ENCODE data around the gene ASIC2.
"Not testable (repeated sequence)": the region's sequence is repeated elsewhere in the genome, so short reads cannot be mapped to it uniquely, and the experiment has no call there.

Gene ASIC2

GRCh38 chr17:32988481-32989101 lies 304.5 kb downstream of the ASIC2 start:
- Histone ChIP-seq H2AFZ (ENCODE audit: low read length, unreplicated experiment) (no peak overlapping the region), H3K4me1 (ENCODE audit: control insufficient read depth, insufficient read depth, low read length, unreplicated experiment) (no peaks in the 10 kb centered on the region), H3K27ac (ENCODE audit: low read depth, low read length) (no peak overlapping the region), H3K79me2 (ENCODE audit: control insufficient read depth, insufficient read depth, low read length, unreplicated experiment) (no peaks in the 10 kb centered on the region), H3K27me3 (ENCODE audit: insufficient read depth, low read length) (peaks cover 34% of the 10 kb centered on the region), H3K36me3 (ENCODE audit: insufficient read depth, low read length) (no peaks in the 10 kb centered on the region), H3K4me3 (ENCODE audit: low read depth, low read length) (no peak overlapping the region)

GRCh38 chr17:32987868-32988267 lies 305.2 kb downstream of the ASIC2 start:
- H3K27me3 ChIP-seq (ENCODE audit: insufficient read depth, low read length) = peaks cover 29% of the 10 kb centered on the region
- H3K4me1 ChIP-seq (ENCODE audit: control insufficient read depth, insufficient read depth, low read length, unreplicated experiment); H2AFZ ChIP-seq (ENCODE audit: low read length, unreplicated experiment); H3K36me3 ChIP-seq (ENCODE audit: insufficient read depth, low read length); H3K27ac ChIP-seq (ENCODE audit: low read depth, low read length); H3K4me3 ChIP-seq (ENCODE audit: low read depth, low read length); H3K79me2 ChIP-seq (ENCODE audit: control insufficient read depth, insufficient read depth, low read length, unreplicated experiment): not testable (repeated sequence)

- H3K79me2 ChIP-seq (ENCODE audit: control insufficient read depth, insufficient read depth, low read length, unreplicated experiment); H2AFZ ChIP-seq (ENCODE audit: low read length, unreplicated experiment); H3K27ac ChIP-seq (ENCODE audit: low read depth, low read length); H3K36me3 ChIP-seq (ENCODE audit: insufficient read depth, low read length); H3K4me3 ChIP-seq (ENCODE audit: low read depth, low read length); H3K4me1 ChIP-seq (ENCODE audit: control insufficient read depth, insufficient read depth, low read length, unreplicated experiment): not testable (repeated sequence)
- peaks cover 27% of the 10 kb centered on the region for H3K27me3 ChIP-seq (ENCODE audit: insufficient read depth, low read length)
Measured at GRCh38 chr17:32987453-32987805, 305.7 kb downstream of the ASIC2 start.

GRCh38 chr17:32985050-32985756 lies 307.9 kb downstream of the ASIC2 start:
- no peak overlapping the region for H3K27ac ChIP-seq (ENCODE audit: low read depth, low read length)
- no peak overlapping the region for H2AFZ ChIP-seq (ENCODE audit: low read length, unreplicated experiment)
- H3K27me3 ChIP-seq (ENCODE audit: insufficient read depth, low read length) = peaks cover 23% of the 10 kb centered on the region
- H3K4me1 ChIP-seq (ENCODE audit: control insufficient read depth, insufficient read depth, low read length, unreplicated experiment) = no peaks in the 10 kb centered on the region
- no peak overlapping the region for H3K4me3 ChIP-seq (ENCODE audit: low read depth, low read length)
- H3K79me2 ChIP-seq (ENCODE audit: control insufficient read depth, insufficient read depth, low read length, unreplicated experiment) = no peaks in the 10 kb centered on the region
- no peaks in the 10 kb centered on the region for H3K36me3 ChIP-seq (ENCODE audit: insufficient read depth, low read length)

- not testable (repeated sequence) for H3K36me3 ChIP-seq (ENCODE audit: insufficient read depth, low read length); H3K27ac ChIP-seq (ENCODE audit: low read depth, low read length); H3K4me3 ChIP-seq (ENCODE audit: low read depth, low read length); H3K4me1 ChIP-seq (ENCODE audit: control insufficient read depth, insufficient read depth, low read length, unreplicated experiment); H3K79me2 ChIP-seq (ENCODE audit: control insufficient read depth, insufficient read depth, low read length, unreplicated experiment); H2AFZ ChIP-seq (ENCODE audit: low read length, unreplicated experiment)
- H3K27me3 ChIP-seq (ENCODE audit: insufficient read depth, low read length) = peaks cover 30% of the 10 kb centered on the region
Measured at GRCh38 chr17:32981611-32982010, 311.5 kb downstream of the ASIC2 start.

GRCh38 chr17:32980230-32980629 lies 312.9 kb downstream of the ASIC2 start:
- Histone ChIP-seq H3K27me3 (ENCODE audit: insufficient read depth, low read length) (peaks cover 22% of the 10 kb centered on the region), H3K27ac (ENCODE audit: low read depth, low read length) (no peak overlapping the region), H3K79me2 (ENCODE audit: control insufficient read depth, insufficient read depth, low read length, unreplicated experiment) (no peaks in the 10 kb centered on the region), H2AFZ (ENCODE audit: low read length, unreplicated experiment) (no peak overlapping the region), H3K36me3 (ENCODE audit: insufficient read depth, low read length) (no peaks in the 10 kb centered on the region), H3K4me1 (ENCODE audit: control insufficient read depth, insufficient read depth, low read length, unreplicated experiment) (no peaks in the 10 kb centered on the region), H3K4me3 (ENCODE audit: low read depth, low read length) (no peak overlapping the region)

- Histone ChIP-seq H3K27me3 (ENCODE audit: insufficient read depth, low read length) (peaks cover 19% of the 10 kb centered on the region; the same call in 1 of the 2 replicates), H3K4me3 (ENCODE audit: low read depth, low read length) (no peak overlapping the region), H3K4me1 (ENCODE audit: control insufficient read depth, insufficient read depth, low read length, unreplicated experiment) (no peaks in the 10 kb centered on the region), H3K79me2 (ENCODE audit: control insufficient read depth, insufficient read depth, low read length, unreplicated experiment) (no peaks in the 10 kb centered on the region), H3K36me3 (ENCODE audit: insufficient read depth, low read length) (no peaks in the 10 kb centered on the region), H3K27ac (ENCODE audit: low read depth, low read length) (no peak overlapping the region), H2AFZ (ENCODE audit: low read length, unreplicated experiment) (no peak overlapping the region)
Measured at GRCh38 chr17:32976605-32977004, 316.5 kb downstream of the ASIC2 start.

GRCh38 chr17:32976131-32976530 lies 317.0 kb downstream of the ASIC2 start:
- Histone ChIP-seq H3K79me2 (ENCODE audit: control insufficient read depth, insufficient read depth, low read length, unreplicated experiment) (no peaks in the 10 kb centered on the region), H3K4me1 (ENCODE audit: control insufficient read depth, insufficient read depth, low read length, unreplicated experiment) (no peaks in the 10 kb centered on the region), H2AFZ (ENCODE audit: low read length, unreplicated experiment) (no peak overlapping the region)

GRCh38 chr17:32971171-32971570 lies 321.9 kb downstream of the ASIC2 start:
- Histone ChIP-seq H3K4me1 (ENCODE audit: control insufficient read depth, insufficient read depth, low read length, unreplicated experiment) (no peaks in the 10 kb centered on the region), H3K27me3 (ENCODE audit: insufficient read depth, low read length) (peaks cover 15% of the 10 kb centered on the region; the same call in 1 of the 2 replicates), H2AFZ (ENCODE audit: low read length, unreplicated experiment) (no peak overlapping the region)

More at GRCh38 chr17:32976131-32976530, 317.0 kb downstream of the ASIC2 start:
- Histone ChIP-seq H3K27ac (ENCODE audit: low read depth, low read length) (no peak overlapping the region), H3K4me3 (ENCODE audit: low read depth, low read length) (no peak overlapping the region), H3K36me3 (ENCODE audit: insufficient read depth, low read length) (no peaks in the 10 kb centered on the region), H3K27me3 (ENCODE audit: insufficient read depth, low read length) (peaks cover 19% of the 10 kb centered on the region; the same call in 1 of the 2 replicates)

GRCh38 chr17:32970281-32970680 lies 322.8 kb downstream of the ASIC2 start:
- Histone ChIP-seq H3K79me2 (ENCODE audit: control insufficient read depth, insufficient read depth, low read length, unreplicated experiment) (no peaks in the 10 kb centered on the region), H2AFZ (ENCODE audit: low read length, unreplicated experiment) (no peak overlapping the region), H3K27ac (ENCODE audit: low read depth, low read length) (no peak overlapping the region), H3K27me3 (ENCODE audit: insufficient read depth, low read length) (peaks cover 16% of the 10 kb centered on the region), H3K36me3 (ENCODE audit: insufficient read depth, low read length) (no peaks in the 10 kb centered on the region), H3K4me1 (ENCODE audit: control insufficient read depth, insufficient read depth, low read length, unreplicated experiment) (no peaks in the 10 kb centered on the region), H3K4me3 (ENCODE audit: low read depth, low read length) (no peak overlapping the region)

More at GRCh38 chr17:32971171-32971570, 321.9 kb downstream of the ASIC2 start:
- no peaks in the 10 kb centered on the region for H3K79me2 ChIP-seq (ENCODE audit: control insufficient read depth, insufficient read depth, low read length, unreplicated experiment)
- H3K4me3 ChIP-seq (ENCODE audit: low read depth, low read length) = no peak overlapping the region
- no peak overlapping the region for H3K27ac ChIP-seq (ENCODE audit: low read depth, low read length)
- H3K36me3 ChIP-seq (ENCODE audit: insufficient read depth, low read length) = no peaks in the 10 kb centered on the region

- H3K36me3 ChIP-seq (ENCODE audit: insufficient read depth, low read length) = not testable (repeated sequence)
Measured at GRCh38 chr17:32969231-32969630, 323.9 kb downstream of the ASIC2 start.

More at GRCh38 chr17:32969231-32969630, 323.9 kb downstream of the ASIC2 start:
- H3K4me3 ChIP-seq (ENCODE audit: low read depth, low read length); H3K4me1 ChIP-seq (ENCODE audit: control insufficient read depth, insufficient read depth, low read length, unreplicated experiment); H3K27ac ChIP-seq (ENCODE audit: low read depth, low read length); H2AFZ ChIP-seq (ENCODE audit: low read length, unreplicated experiment); H3K79me2 ChIP-seq (ENCODE audit: control insufficient read depth, insufficient read depth, low read length, unreplicated experiment): not testable (repeated sequence)
- H3K27me3 ChIP-seq (ENCODE audit: insufficient read depth, low read length) = peaks cover 26% of the 10 kb centered on the region

Measured in ACC112 (cell line).